HL-60 (cell line): ENCODE results near the gene ZNF557.

ENCODE experiments used
- DNase-seq, 2 experiments: peaks; one replicate each; pipeline ENCODE4 v3.0.0-alpha.2; 2010 to 2020; ENCODE audit warnings: low read depth in 1 of 2, low spot score in 1 of 2
- H3K27ac ChIP-seq: fragments of 250-450 bp; sonication (Bioruptor Pico); replicated peaks from 2 replicates; pipeline ENCODE4 v1.5.1; 2020; ENCODE audit warnings: mild to moderate bottlenecking, moderate library complexity
- H3K27me3 ChIP-seq: fragments of 250-450 bp; sonication (Bioruptor Pico); 2 replicates; pipeline ENCODE4 v1.5.1; 2021; ENCODE audit warnings: mild to moderate bottlenecking, moderate library complexity; ENCODE audit not compliant: insufficient read depth, poor library complexity, severe bottlenecking
- H3K4me3 ChIP-seq: replicated peaks from 2 replicates; pipeline ENCODE4 v1.5.1; 2011; ENCODE audit warnings: mild to moderate bottlenecking, control low read depth, low read length; ENCODE audit not compliant: insufficient read depth
- CTCF ChIP-seq: IDR thresholded peaks from one replicate; pipeline ENCODE4 v1.5.1; 2011; ENCODE audit warnings: low read length, control low read depth, inconsistent platforms; ENCODE audit not compliant: insufficient read depth
- GABPA ChIP-seq: IDR thresholded peaks from 2 replicates; pipeline ENCODE4 v1.6.1; 2012; ENCODE audit warnings: low read depth
- POLR2AphosphoS5 ChIP-seq: IDR thresholded peaks from 2 replicates; pipeline ENCODE4 v1.6.1; 2012; ENCODE audit warnings: low read depth
- REST ChIP-seq: IDR thresholded peaks from 2 replicates; pipeline ENCODE4 v1.6.1; 2012; ENCODE audit warnings: low read depth; ENCODE audit not compliant: insufficient replicate concordance
- SPI1 ChIP-seq: IDR thresholded peaks from 2 replicates; pipeline ENCODE4 v1.6.1; 2012; ENCODE audit warnings: low read depth, mild to moderate bottlenecking, borderline replicate concordance

Gene ZNF557

GRCh38 chr19:7126132-7126531, 56.6 kb downstream of the ZNF557 start:
- Histone ChIP-seq H3K27ac (no peak overlapping the region), H3K4me3 (no peak overlapping the region), H3K27me3 (no peaks in the 10 kb centered on the region)
- DNase-seq, result no peak
- no peak for TF ChIP-seq REST
- no peak for TF ChIP-seq SPI1

GRCh38 chr19:7130043-7130442, 60.5 kb downstream of the ZNF557 start:
- DNase-seq, result no peak
- no peak overlapping the region for H3K27ac ChIP-seq
- no peak overlapping the region for H3K4me3 ChIP-seq
- TF ChIP-seq REST, result no peak
- TF ChIP-seq GABPA, result no peak
- no peak for TF ChIP-seq SPI1
- TF ChIP-seq CTCF, result no peak
- TF ChIP-seq POLR2AphosphoS5, result no peak
- no peaks in the 10 kb centered on the region for H3K27me3 ChIP-seq

GRCh38 chr19:7132054-7132453, 62.6 kb downstream of the ZNF557 start:
- no peak for DNase-seq
- TF ChIP-seq POLR2AphosphoS5 (no peak), CTCF (no peak), GABPA (no peak), REST (no peak), SPI1 (no peak)
- Histone ChIP-seq H3K27ac (no peak overlapping the region), H3K4me3 (no peak overlapping the region), H3K27me3 (no peaks in the 10 kb centered on the region)

GRCh38 chr19:7137120-7137519, 67.6 kb downstream of the ZNF557 start:
- Histone ChIP-seq H3K4me3 (no peak overlapping the region), H3K27me3 (no peaks in the 10 kb centered on the region), H3K27ac (no peak overlapping the region)
- no peak for TF ChIP-seq POLR2AphosphoS5
- no peak for TF ChIP-seq SPI1
- no peak for TF ChIP-seq REST
- TF ChIP-seq GABPA, result no peak
- no peak for TF ChIP-seq CTCF
- no peak for DNase-seq
